HCT116 (cell line): ENCODE results near the gene GDNF.

Experiments used
- EZH2 ChIP-seq: fragments of 200-600 bp; sonication (generic); IDR thresholded peaks from 2 replicates; pipeline ENCODE4 v1.6.1; 2017; ENCODE audit warnings: antibody characterized with exemption, mixed run types
- EZH2phosphoT487 ChIP-seq: fragments of 200-600 bp; IDR thresholded peaks from 2 replicates; pipeline ENCODE4 v1.6.1; 2018; ENCODE audit warnings: antibody characterized with exemption, borderline replicate concordance
- POLR2A ChIP-seq: IDR thresholded peaks from 2 replicates; pipeline ENCODE4 v1.7.0; 2011; ENCODE audit warnings: borderline replicate concordance; ENCODE audit not compliant: insufficient read depth, insufficient read length; ENCODE audit errors: extremely low read depth
- POLR2AphosphoS5 ChIP-seq: IDR thresholded peaks from 2 replicates; pipeline ENCODE4 v1.6.1; 2011; ENCODE audit warnings: mild to moderate bottlenecking, low read depth, low read length, moderate library complexity
- RAD21 ChIP-seq: IDR thresholded peaks from 2 replicates; pipeline ENCODE4 v1.6.1; 2012; ENCODE audit warnings: low read depth, mild to moderate bottlenecking
- SIN3A ChIP-seq: IDR thresholded peaks from 2 replicates; pipeline ENCODE4 v1.6.1; 2012; ENCODE audit warnings: low read depth
- TCF7L2 ChIP-seq: IDR thresholded peaks from 2 replicates; pipeline ENCODE4 v1.7.0; 2011; ENCODE audit warnings: borderline replicate concordance, inconsistent platforms; ENCODE audit not compliant: insufficient read depth, insufficient read length; ENCODE audit errors: extremely low read depth
- TF ChIP-seq, protein P1 (sequence below), 3 experiments: fragments of 200-600 bp in 1 of 3; sonication (generic) in 1 of 3; IDR thresholded peaks in 2 of 3; conservative IDR thresholded peaks in 1 of 3; 2 replicates each; pipeline ENCODE4 v1.5.1; 2012 to 2017; ENCODE audit warnings: low read depth in 2 of 3, low read length in 2 of 3, antibody characterized with exemption in 1 of 3, borderline replicate concordance in 1 of 3, control low read depth in 1 of 3, mild to moderate bottlenecking in 1 of 3, mixed read lengths in 1 of 3, mixed run types in 1 of 3, moderate library complexity in 1 of 3; ENCODE audit not compliant: insufficient read depth in 1 of 3

DNA sequence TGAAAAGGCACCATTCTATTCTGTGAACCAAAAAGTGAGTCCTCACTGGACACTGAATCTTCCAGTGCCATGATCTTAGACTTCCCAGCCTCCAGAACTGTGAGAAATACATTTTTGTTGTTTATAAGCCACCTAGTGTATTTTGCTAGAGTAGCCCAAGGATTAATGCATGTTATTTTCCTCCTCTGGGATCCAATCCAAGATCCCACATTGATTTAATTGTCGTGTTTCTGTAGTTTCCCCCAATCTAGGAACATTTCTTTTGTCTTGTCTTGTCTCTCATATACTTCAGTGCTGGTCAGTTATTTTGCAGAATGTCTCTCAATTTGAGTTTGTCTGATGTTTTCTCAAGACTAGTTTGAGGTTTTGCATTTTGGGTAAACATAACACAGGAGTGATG is 36.4 kb downstream of the GDNF start:
- TF ChIP-seq POLR2A = no peak
- TF ChIP-seq, protein P1, sequence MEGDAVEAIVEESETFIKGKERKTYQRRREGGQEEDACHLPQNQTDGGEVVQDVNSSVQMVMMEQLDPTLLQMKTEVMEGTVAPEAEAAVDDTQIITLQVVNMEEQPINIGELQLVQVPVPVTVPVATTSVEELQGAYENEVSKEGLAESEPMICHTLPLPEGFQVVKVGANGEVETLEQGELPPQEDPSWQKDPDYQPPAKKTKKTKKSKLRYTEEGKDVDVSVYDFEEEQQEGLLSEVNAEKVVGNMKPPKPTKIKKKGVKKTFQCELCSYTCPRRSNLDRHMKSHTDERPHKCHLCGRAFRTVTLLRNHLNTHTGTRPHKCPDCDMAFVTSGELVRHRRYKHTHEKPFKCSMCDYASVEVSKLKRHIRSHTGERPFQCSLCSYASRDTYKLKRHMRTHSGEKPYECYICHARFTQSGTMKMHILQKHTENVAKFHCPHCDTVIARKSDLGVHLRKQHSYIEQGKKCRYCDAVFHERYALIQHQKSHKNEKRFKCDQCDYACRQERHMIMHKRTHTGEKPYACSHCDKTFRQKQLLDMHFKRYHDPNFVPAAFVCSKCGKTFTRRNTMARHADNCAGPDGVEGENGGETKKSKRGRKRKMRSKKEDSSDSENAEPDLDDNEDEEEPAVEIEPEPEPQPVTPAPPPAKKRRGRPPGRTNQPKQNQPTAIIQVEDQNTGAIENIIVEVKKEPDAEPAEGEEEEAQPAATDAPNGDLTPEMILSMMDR (IDR thresholded peaks at IDR 0.05 in 2 of 3, conservative IDR thresholded peaks at IDR 0.05 in 1 of 3; ENCODE audit: borderline replicate concordance in 1 of 3, insufficient read depth in 1 of 3, low read depth in 2 of 3, low read length in 2 of 3) = no peak
- no peak for TF ChIP-seq EZH2
- no peak for TF ChIP-seq TCF7L2
- no peak for TF ChIP-seq EZH2phosphoT487
- TF ChIP-seq POLR2AphosphoS5 = no peak
- TF ChIP-seq SIN3A = no peak
- no peak for TF ChIP-seq RAD21
